NCI-H187 (cell line): ENCODE measurements around the gene SFXN1.

Source experiments
- DNase-seq, 2 experiments: peaks; one replicate each; lab custom pipeline; 2025; lab: John Stamatoyannopoulos, UW

SFXN1 gene

GRCh38 chr5:175465282-175465681 lies 13.1 kb upstream of the SFXN1 start:
- DNase-seq: no peak

- no peak for DNase-seq
Observed at GRCh38 chr5:175466700-175467318, 11.6 kb upstream of the SFXN1 start.

GRCh38 chr5:175467983-175468690 lies 10.2 kb upstream of the SFXN1 start:
- DNase-seq: no peak

- DNase-seq: no peak
Observed at GRCh38 chr5:175468892-175469291, 9.5 kb upstream of the SFXN1 start.

- no peak for DNase-seq
Observed at GRCh38 chr5:175469916-175470315, 8.4 kb upstream of the SFXN1 start.

- no peak for DNase-seq
Observed at GRCh38 chr5:175470781-175471180, 7.6 kb upstream of the SFXN1 start.

- no peak for DNase-seq
Observed at GRCh38 chr5:175471196-175471595, 7.2 kb upstream of the SFXN1 start.

GRCh38 chr5:175471628-175472027 lies 6.7 kb upstream of the SFXN1 start:
- no peak for DNase-seq

- no peak for DNase-seq
Observed at GRCh38 chr5:175472378-175472777, 6.0 kb upstream of the SFXN1 start.

- DNase-seq: no peak
Observed at GRCh38 chr5:175475248-175475647, 3.1 kb upstream of the SFXN1 start.

GRCh38 chr5:175477440-175477839 lies 920 bp upstream of the SFXN1 start:
- no peak for DNase-seq

- DNase-seq: no peak
Observed at GRCh38 chr5:175478008-175478383, 364 bp upstream of the SFXN1 start.

GRCh38 chr5:175479125-175479881 lies 943 bp downstream of the SFXN1 start:
- DNase-seq: no peak

- DNase-seq: no peak
Observed at GRCh38 chr5:175483337-175483736, 5.0 kb downstream of the SFXN1 start.

- no peak for DNase-seq
Observed at GRCh38 chr5:175484322-175484721, 6.0 kb downstream of the SFXN1 start.

- no peak for DNase-seq
Observed at GRCh38 chr5:175484829-175485228, 6.5 kb downstream of the SFXN1 start.

- DNase-seq: no peak
Observed at GRCh38 chr5:175485631-175486030, 7.3 kb downstream of the SFXN1 start.

- DNase-seq: no peak
Observed at GRCh38 chr5:175487514-175488222, 9.3 kb downstream of the SFXN1 start.

GRCh38 chr5:175489693-175490443 lies 11.5 kb downstream of the SFXN1 start:
- no peak for DNase-seq

- no peak for DNase-seq
Observed at GRCh38 chr5:175491223-175491622, 12.9 kb downstream of the SFXN1 start.

GRCh38 chr5:175493260-175493659 lies 14.9 kb downstream of the SFXN1 start:
- DNase-seq: no peak

- no peak for DNase-seq
Observed at GRCh38 chr5:175493726-175494125, 15.4 kb downstream of the SFXN1 start.
